Stimulated activated CD4-positive, alpha-beta T cell treated with anti-CD3 and anti-CD28 coated beads, Interleukin-1b, Interleukin-23, amount 100 ng/mL, for 4 hours (primary cell): ENCODE measurements around the gene ZNF772.

Experiments
- DNase-seq, 2 donors: peaks; one replicate each; pipeline ENCODE4 v3.0.0-alpha.2; 2020; ENCODE audit warnings: low read depth in 2 of 2

Gene ZNF772

GRCh38 chr19:57435062-57435978 is 42.0 kb downstream of the ZNF772 start, which contains the start of gene ZNF749:
Gene ZNF749, plus strand, starts transcription at chr19:57435325. Its CDS starts 254 bp downstream, at chr19:57435579.
- peak; percentile 86 to 94 for DNase-seq

GRCh38 chr19:57434386-57435061 is 42.8 kb downstream of the ZNF772 start:
- DNase-seq, result no peak

GRCh38 chr19:57421037-57421436 is 56.3 kb downstream of the ZNF772 start:
- no peak for DNase-seq

- DNase-seq, result no peak
Measured at GRCh38 chr19:57419439-57419838, 57.9 kb downstream of the ZNF772 start.
